HG03280 (cell line): ENCODE measurements around the gene MXI1.
"Not testable (repeated sequence)": the region's sequence is repeated elsewhere in the genome, so short reads cannot be mapped to it uniquely, and the experiment has no call there.

ENCODE experiments used
- ATAC-seq: cut with Tn5 transposase; IDR thresholded peaks from one replicate; pipeline ENCODE4 v1.9.1; 2021; ENCODE audit warnings: mild to moderate bottlenecking, moderate library complexity; ENCODE audit not compliant: unreplicated experiment

Gene MXI1

GRCh38 chr10:110272995-110273394 is 65.6 kb downstream of the MXI1 start:
- ATAC-seq, result not testable (repeated sequence)

- no peak for ATAC-seq
These were observed 66.1 kb downstream of the MXI1 start for GRCh38 chr10:110273474-110273873.

GRCh38 chr10:110274072-110274627 is 66.7 kb downstream of the MXI1 start:
- no peak for ATAC-seq

GRCh38 chr10:110274647-110275046 is 67.2 kb downstream of the MXI1 start:
- ATAC-seq, result no peak

GRCh38 chr10:110275128-110275729 is 67.8 kb downstream of the MXI1 start:
- no peak for ATAC-seq

- no peak for ATAC-seq
These were observed 69.2 kb downstream of the MXI1 start for GRCh38 chr10:110276603-110277002.

GRCh38 chr10:110277591-110277990 is 70.2 kb downstream of the MXI1 start:
- ATAC-seq, result no peak

- no peak for ATAC-seq
These were observed 71.4 kb downstream of the MXI1 start for GRCh38 chr10:110278562-110279406.

GRCh38 chr10:110279407-110279986 is 72.1 kb downstream of the MXI1 start:
- ATAC-seq, result peak; percentile 51

GRCh38 chr10:110284262-110284661 is 76.9 kb downstream of the MXI1 start:
- ATAC-seq, result no peak

- no peak for ATAC-seq
These were observed 78.1 kb downstream of the MXI1 start for GRCh38 chr10:110285501-110285900.

GRCh38 chr10:110286841-110287240 is 79.4 kb downstream of the MXI1 start:
- ATAC-seq, result no peak

GRCh38 chr10:110296966-110297365 is 89.6 kb downstream of the MXI1 start:
- no peak for ATAC-seq

GRCh38 chr10:110300486-110300986 is 93.1 kb downstream of the MXI1 start:
- ATAC-seq, result no peak

- no peak for ATAC-seq
These were observed 96.3 kb downstream of the MXI1 start for GRCh38 chr10:110303681-110304080.

GRCh38 chr10:110304394-110304779 is 97.0 kb downstream of the MXI1 start:
- peak; percentile 47 for ATAC-seq

- ATAC-seq, result peak; percentile 90
These were observed 97.5 kb downstream of the MXI1 start, which contains the start of gene SMNDC1 for GRCh38 chr10:110304780-110305421. Gene SMNDC1, minus strand, starts transcription at chr10:110304920. Its CDS starts 1,333 bp downstream, at chr10:110303587.

- peak; percentile 45 for ATAC-seq
These were observed 98.5 kb downstream of the MXI1 start for GRCh38 chr10:110305767-110306451.

GRCh38 chr10:110306452-110306768 is 99.0 kb downstream of the MXI1 start:
- no peak for ATAC-seq

GRCh38 chr10:110307805-110308204 is 100.4 kb downstream of the MXI1 start:
- ATAC-seq, result no peak
